Peyer's patch (tissue), 4 donors: ENCODE data around the gene TNFRSF1A.

ENCODE experiments used
- CTCF ChIP-seq, 6 experiments: fragments of 450-650 bp in 4 of 6; fragments of 200-600 bp in 2 of 6; sonication (generic) in 1 of 6; IDR thresholded peaks; one replicate each; pipeline ENCODE4 v1.5.1; 2017 to 2019; ENCODE audit warnings: antibody characterized with exemption in 6 of 6, mild to moderate bottlenecking in 3 of 6, moderate library complexity in 1 of 6
- POLR2A ChIP-seq, 2 donors: fragments of 450-650 bp; IDR thresholded peaks; one replicate each; pipeline ENCODE4 v1.5.1; 2017; ENCODE audit warnings: antibody characterized with exemption in 2 of 2, mild to moderate bottlenecking in 2 of 2, moderate library complexity in 2 of 2

GRCh38 chr12:6360080-6360571 is 18.2 kb upstream of the TNFRSF1A start:
- TF ChIP-seq CTCF (IDR thresholded peaks at IDR 0.05) (no peak), POLR2A (IDR thresholded peaks at IDR 0.05) (peak; percentile 61 to 73)
